Measurements from ENCODE around the gene CFTR. TPM values are rescaled to one million over a fixed set of nuclear protein-coding genes. Genes with fewer than 3 reads are reported as not detected.

Gene CFTR
- total RNA-seq, 2 donors from 2014 or later = 2.0 to 3.5 TPM

DNA sequence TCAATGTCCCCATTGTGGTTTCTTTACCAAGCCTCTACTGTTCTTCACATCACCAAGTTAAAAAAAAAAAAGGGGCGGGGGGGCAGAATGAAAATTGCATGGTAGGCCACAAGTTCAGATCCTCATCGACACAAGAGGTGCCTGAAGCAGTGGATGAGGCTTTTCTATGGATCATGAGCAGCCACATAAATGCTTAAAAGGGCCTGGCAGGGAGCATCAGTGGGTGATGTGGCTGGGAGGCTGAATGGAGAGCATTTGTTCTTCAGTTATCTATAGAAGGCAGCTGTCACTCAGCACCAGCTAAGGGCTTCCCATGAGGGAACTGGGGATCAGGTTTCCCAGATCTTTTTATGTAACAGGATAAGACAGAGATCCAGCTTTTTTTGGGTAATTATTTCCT, 117.9 kb downstream of the CFTR start:
- H3K4me3 ChIP-seq (ENCODE audit: low read length) = no peak overlapping the region
- H3K4me1 ChIP-seq (ENCODE audit: control insufficient read depth, insufficient read depth, low read length) = no peaks in the 10 kb centered on the region
- no peaks in the 10 kb centered on the region for H3K27me3 ChIP-seq (ENCODE audit: control insufficient read depth, insufficient read depth, low read length, poor library complexity, severe bottlenecking)
- TF ChIP-seq, protein P1, sequence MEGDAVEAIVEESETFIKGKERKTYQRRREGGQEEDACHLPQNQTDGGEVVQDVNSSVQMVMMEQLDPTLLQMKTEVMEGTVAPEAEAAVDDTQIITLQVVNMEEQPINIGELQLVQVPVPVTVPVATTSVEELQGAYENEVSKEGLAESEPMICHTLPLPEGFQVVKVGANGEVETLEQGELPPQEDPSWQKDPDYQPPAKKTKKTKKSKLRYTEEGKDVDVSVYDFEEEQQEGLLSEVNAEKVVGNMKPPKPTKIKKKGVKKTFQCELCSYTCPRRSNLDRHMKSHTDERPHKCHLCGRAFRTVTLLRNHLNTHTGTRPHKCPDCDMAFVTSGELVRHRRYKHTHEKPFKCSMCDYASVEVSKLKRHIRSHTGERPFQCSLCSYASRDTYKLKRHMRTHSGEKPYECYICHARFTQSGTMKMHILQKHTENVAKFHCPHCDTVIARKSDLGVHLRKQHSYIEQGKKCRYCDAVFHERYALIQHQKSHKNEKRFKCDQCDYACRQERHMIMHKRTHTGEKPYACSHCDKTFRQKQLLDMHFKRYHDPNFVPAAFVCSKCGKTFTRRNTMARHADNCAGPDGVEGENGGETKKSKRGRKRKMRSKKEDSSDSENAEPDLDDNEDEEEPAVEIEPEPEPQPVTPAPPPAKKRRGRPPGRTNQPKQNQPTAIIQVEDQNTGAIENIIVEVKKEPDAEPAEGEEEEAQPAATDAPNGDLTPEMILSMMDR (conservative IDR thresholded peaks at IDR 0.05) = no peak
- Mint-ChIP-seq H3K36me3 (ENCODE audit: low read depth) (no peaks in the 10 kb centered on the region), H3K27me3 (ENCODE audit: insufficient read depth) (no peaks in the 10 kb centered on the region), H3K27ac (no peak overlapping the region), H3K4me3 (no peak overlapping the region), H3K4me1 (no peaks in the 10 kb centered on the region), H3K9me3 (peaks cover 10% of the 10 kb centered on the region)
- H3K27ac ChIP-seq (ENCODE audit: low read depth, low read length) = no peak overlapping the region
- 71 to 83% methylated on average over 1 to 2 of the region's 2 CpGs for WGBS, 2 experiments (ENCODE audit: insufficient coverage in 1 of 2, insufficient read length in 1 of 2)
- peaks cover 5% of the 10 kb centered on the region for H3K9me3 ChIP-seq (ENCODE audit: control insufficient read depth, low read length)
- DNase-seq = no peak
- H3K9ac ChIP-seq (ENCODE audit: extremely low read depth, low read length, poor library complexity, severe bottlenecking) = no peak overlapping the region
- no peaks in the 10 kb centered on the region for H3K36me3 ChIP-seq (ENCODE audit: control insufficient read depth, insufficient read depth, low read length)

DNA sequence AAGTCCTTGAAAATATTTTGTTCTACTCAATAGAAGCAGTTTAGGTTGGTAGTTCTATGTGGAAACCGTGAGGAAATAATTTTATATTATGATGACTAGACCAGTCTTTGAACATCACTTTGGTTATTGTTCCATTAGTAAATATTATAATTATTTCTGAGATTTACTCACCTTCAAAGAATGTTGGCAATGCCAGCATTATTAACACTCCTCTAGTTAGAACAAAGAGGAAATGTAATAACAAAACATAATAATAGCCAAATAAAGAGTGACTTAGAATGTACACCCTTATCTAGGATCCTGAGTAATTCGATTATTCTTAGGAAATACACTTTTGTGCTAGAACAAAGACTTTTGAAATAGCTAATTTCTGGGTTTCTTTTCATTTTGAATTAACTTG, 121.1 kb downstream of the CFTR start:
- H3K4me1 Mint-ChIP-seq = no peaks in the 10 kb centered on the region
- TF ChIP-seq, protein P1 (conservative IDR thresholded peaks at IDR 0.05) = no peak

DNA sequence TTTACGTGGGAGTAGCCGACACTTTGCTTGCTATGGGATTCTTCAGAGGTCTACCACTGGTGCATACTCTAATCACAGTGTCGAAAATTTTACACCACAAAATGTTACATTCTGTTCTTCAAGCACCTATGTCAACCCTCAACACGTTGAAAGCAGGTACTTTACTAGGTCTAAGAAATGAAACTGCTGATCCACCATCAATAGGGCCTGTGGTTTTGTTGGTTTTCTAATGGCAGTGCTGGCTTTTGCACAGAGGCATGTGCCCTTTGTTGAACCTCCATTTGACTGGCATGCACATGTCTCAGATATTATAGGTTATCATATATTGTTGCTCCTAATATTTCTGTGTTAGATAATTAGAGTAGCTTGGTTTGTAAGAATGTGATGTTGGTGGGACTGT, 123.8 kb downstream of the CFTR start:
- H3K36me3 ChIP-seq (ENCODE audit: control insufficient read depth, insufficient read depth, low read length) = no peaks in the 10 kb centered on the region
- no peak overlapping the region for H3K4me3 ChIP-seq (ENCODE audit: low read length)
- no peak for DNase-seq
- no peak overlapping the region for H3K4me3 Mint-ChIP-seq
- H3K27me3 Mint-ChIP-seq (ENCODE audit: insufficient read depth) = no peaks in the 10 kb centered on the region
- no peak overlapping the region for H3K9ac ChIP-seq (ENCODE audit: extremely low read depth, low read length, poor library complexity, severe bottlenecking)
- H3K9me3 ChIP-seq (ENCODE audit: control insufficient read depth, low read length) = no peaks in the 10 kb centered on the region
- no peak overlapping the region for H3K27ac Mint-ChIP-seq
- H3K36me3 Mint-ChIP-seq (ENCODE audit: low read depth) = no peaks in the 10 kb centered on the region
- no peak overlapping the region for H3K27ac ChIP-seq (ENCODE audit: low read depth, low read length)
- H3K4me1 Mint-ChIP-seq = no peaks in the 10 kb centered on the region
- H3K9me3 Mint-ChIP-seq = no peaks in the 10 kb centered on the region
- TF ChIP-seq, protein P1 (conservative IDR thresholded peaks at IDR 0.05) = no peak
- WGBS, 2 experiments (ENCODE audit: insufficient coverage in 1 of 2, insufficient read length in 1 of 2) = 90 to 100% methylated on average over 4 of the region's 4 CpGs
- H3K4me1 ChIP-seq (ENCODE audit: control insufficient read depth, insufficient read depth, low read length) = no peaks in the 10 kb centered on the region
- H3K27me3 ChIP-seq (ENCODE audit: control insufficient read depth, insufficient read depth, low read length, poor library complexity, severe bottlenecking) = no peaks in the 10 kb centered on the region

More for the DNA sequence above, 121.1 kb downstream of the CFTR start:
- WGBS, 2 experiments (ENCODE audit: insufficient coverage in 1 of 2, insufficient read length in 1 of 2) = 80 to 93% methylated on average over 1 of the region's 2 CpGs
- Histone ChIP-seq H3K4me3 (ENCODE audit: low read length) (no peak overlapping the region), H3K4me1 (ENCODE audit: control insufficient read depth, insufficient read depth, low read length) (no peaks in the 10 kb centered on the region), H3K9me3 (ENCODE audit: control insufficient read depth, low read length) (peaks cover 5% of the 10 kb centered on the region), H3K27ac (ENCODE audit: low read depth, low read length) (no peak overlapping the region), H3K9ac (ENCODE audit: extremely low read depth, low read length, poor library complexity, severe bottlenecking) (no peak overlapping the region), H3K36me3 (ENCODE audit: control insufficient read depth, insufficient read depth, low read length) (no peaks in the 10 kb centered on the region), H3K27me3 (ENCODE audit: control insufficient read depth, insufficient read depth, low read length, poor library complexity, severe bottlenecking) (no peaks in the 10 kb centered on the region)
- H3K27ac Mint-ChIP-seq = no peak overlapping the region
- H3K9me3 Mint-ChIP-seq = peaks cover 10% of the 10 kb centered on the region
- DNase-seq = no peak
- H3K36me3 Mint-ChIP-seq (ENCODE audit: low read depth) = no peaks in the 10 kb centered on the region
- no peak overlapping the region for H3K4me3 Mint-ChIP-seq
- H3K27me3 Mint-ChIP-seq (ENCODE audit: insufficient read depth) = no peaks in the 10 kb centered on the region
